Measurements from ENCODE around the gene CAMK2D.

DNA sequence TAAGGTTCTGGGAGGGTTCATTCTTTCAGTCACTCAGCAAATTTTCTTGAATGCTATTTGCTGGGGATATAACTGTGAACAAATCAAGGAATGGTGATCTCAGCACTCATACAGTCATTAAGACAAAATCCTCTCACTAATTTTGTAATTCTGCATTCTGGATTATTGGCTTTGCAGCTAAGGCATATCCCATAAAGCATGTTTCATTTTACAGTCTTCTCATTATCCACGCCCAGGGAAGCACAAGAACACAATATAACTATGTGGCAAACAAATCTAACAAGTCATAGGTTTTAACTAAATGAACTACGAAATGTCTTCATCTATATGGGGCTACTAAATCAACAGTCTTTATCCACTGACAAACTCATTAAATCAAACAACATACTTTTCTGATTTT is 139.9 kb downstream of the CAMK2D start:
- TF ChIP-seq, protein P1, sequence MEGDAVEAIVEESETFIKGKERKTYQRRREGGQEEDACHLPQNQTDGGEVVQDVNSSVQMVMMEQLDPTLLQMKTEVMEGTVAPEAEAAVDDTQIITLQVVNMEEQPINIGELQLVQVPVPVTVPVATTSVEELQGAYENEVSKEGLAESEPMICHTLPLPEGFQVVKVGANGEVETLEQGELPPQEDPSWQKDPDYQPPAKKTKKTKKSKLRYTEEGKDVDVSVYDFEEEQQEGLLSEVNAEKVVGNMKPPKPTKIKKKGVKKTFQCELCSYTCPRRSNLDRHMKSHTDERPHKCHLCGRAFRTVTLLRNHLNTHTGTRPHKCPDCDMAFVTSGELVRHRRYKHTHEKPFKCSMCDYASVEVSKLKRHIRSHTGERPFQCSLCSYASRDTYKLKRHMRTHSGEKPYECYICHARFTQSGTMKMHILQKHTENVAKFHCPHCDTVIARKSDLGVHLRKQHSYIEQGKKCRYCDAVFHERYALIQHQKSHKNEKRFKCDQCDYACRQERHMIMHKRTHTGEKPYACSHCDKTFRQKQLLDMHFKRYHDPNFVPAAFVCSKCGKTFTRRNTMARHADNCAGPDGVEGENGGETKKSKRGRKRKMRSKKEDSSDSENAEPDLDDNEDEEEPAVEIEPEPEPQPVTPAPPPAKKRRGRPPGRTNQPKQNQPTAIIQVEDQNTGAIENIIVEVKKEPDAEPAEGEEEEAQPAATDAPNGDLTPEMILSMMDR (IDR thresholded peaks at IDR 0.05) = no peak
- TF ChIP-seq POLR2AphosphoS5 (IDR thresholded peaks at IDR 0.05; ENCODE audit: low read depth, low read length) (no peak), SIN3A (IDR thresholded peaks at IDR 0.05; ENCODE audit: borderline replicate concordance, insufficient read depth, low read depth, low read length) (no peak)
